LoVo (cell line): ENCODE data around the gene TSPYL4.
A peak's percentile ranks its signal among the peaks of the same experiment; 100 is the strongest.
"Not testable (repeated sequence)": the region's sequence is repeated elsewhere in the genome, so short reads cannot be mapped to it uniquely, and the experiment has no call there.

ENCODE experiments used
- DNase-seq: peaks from one replicate; pipeline ENCODE4 v3.0.0-alpha.2; 2016; ENCODE audit warnings: low spot score

Gene TSPYL4

DNA sequence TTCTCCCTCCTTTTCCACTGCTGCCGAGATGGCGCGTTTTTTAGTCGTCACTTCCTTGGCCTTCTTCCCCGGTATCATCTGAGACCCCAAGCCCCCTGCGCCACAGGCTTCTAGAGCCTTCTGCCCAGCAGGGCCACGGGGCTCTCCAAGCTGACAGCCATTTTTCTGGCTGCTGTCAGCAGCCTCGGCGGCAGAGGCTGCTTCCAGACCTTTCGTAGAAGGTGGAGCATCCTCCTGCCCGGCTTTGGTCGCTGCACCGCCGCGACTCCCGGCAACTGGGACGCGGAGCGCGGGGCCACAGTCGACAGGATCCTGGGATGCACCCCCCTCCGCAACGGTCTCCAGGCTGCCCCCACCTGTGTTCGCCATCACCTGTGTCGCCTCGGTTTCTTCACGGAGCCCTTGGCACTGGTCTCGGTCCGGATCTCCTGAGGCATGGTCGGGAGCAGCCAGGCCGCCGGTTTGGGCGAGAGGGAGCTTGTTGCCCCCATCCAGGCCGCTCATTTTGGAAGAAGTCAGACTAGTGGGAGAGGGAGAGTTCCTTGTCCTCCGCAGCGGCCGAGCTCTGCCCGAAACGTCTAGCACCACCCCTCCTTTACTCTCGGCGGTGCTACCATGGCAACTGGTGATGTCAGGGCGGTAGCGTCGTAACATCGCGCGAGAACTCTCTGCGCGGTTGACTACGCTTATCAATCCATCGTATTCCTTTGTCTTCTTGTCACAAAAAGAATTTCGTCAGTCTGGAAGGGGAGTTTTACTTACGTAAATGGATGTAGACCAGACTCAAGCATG is at the start of gene TSPYL4:
Gene TSPYL4 (minus strand): TSS at position 571 of the 792 bp plus-strand sequence. CDS start 67 bp downstream, at position 504.
- peak; percentile 89 for DNase-seq

DNA sequence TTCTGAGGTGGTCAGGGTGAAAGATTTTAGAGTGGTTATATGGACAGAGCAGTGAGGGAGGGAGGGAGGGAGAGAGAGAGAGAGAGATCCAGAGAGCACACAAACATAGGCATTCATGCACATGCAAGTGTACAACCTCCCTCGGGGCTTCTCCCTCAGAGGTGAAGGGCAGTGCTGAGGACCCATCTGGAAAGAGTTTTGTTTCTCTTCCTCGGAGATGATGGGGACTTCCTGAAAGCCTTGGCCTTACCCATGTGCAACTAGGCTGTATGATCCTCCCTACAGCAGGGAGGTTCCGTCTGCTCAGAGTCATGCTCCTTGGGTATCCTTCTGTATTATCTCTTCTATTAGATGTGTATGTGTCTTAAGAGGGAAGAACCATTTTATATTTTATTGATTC is 47.2 kb upstream of the TSPYL4 start:
- DNase-seq = no peak

DNA sequence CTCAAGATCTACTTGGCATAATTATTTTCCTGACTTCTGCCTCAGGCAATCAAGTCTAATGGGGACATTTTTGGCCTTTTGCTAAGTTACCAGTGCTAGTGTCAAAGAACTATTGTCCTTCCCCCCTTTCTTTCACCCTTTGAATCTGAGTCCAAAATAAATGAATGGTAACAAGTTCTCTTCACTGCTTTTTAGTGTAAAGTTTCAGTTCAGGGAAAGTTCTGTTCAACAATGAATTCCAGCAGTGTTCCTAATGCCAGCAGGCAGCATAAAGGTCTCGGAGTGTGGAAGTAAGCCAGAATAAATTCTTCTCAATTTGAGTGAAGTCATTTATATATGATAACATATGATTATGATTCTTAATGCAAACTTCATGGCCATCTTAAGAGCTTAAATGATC is 46.7 kb upstream of the TSPYL4 start:
- DNase-seq = no peak

DNA sequence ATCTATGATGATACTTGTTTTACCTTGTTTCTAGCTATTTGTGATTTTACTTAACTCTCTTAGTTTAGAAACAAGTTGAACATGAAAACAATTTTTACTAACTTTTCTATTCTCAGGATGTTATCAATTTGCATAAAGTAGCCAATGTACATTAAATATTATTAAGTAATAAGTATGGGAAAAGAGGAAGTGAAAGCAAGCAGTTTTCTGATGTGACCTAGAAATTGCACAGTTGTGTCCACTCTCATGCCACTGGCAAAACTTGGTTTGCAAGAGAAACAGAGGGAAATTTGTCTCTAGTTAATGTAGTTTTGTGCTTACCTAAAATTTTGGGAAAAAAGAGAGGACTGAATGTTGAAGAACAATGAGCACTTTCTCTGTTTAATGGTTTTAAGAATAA is 45.1 kb upstream of the TSPYL4 start:
- no peak for DNase-seq

DNA sequence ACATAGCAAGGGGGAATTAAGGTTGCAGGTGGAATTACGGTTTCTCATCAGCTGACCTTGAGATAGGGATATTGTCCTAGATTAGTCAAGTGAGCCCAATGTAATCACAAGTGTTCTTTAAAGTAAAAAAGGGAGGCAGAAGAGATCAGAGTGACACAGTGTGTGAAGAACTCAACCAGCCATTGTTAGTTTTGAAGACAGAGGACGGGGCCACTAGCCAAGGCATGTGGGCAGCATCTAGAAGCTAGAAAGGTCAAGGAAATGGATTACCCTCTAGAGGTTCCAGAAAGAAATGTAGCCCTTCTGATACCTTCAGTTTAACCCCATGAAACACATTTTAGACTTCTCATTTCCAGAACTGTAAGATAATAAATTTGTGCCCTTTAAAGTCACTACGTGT is 44.4 kb upstream of the TSPYL4 start:
- no peak for DNase-seq

DNA sequence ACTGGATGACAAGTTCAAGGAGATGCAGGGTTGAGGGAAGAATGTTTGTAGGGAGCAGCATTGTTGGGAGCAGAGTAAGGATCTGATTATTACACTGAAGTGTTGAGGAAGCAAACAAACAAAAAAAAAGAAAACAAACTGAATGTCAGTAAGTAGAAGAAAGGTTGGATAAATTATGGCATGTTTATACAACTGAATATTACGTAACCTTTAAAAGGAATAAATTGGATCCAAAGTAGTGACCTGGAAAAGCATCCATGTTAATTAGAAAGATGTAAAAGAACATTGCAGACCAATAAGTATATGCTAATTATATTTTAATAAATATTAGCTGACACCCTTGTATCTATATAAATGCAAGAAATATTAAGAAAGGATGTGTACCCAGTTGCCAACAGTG is 38.7 kb upstream of the TSPYL4 start:
- DNase-seq = no peak

DNA sequence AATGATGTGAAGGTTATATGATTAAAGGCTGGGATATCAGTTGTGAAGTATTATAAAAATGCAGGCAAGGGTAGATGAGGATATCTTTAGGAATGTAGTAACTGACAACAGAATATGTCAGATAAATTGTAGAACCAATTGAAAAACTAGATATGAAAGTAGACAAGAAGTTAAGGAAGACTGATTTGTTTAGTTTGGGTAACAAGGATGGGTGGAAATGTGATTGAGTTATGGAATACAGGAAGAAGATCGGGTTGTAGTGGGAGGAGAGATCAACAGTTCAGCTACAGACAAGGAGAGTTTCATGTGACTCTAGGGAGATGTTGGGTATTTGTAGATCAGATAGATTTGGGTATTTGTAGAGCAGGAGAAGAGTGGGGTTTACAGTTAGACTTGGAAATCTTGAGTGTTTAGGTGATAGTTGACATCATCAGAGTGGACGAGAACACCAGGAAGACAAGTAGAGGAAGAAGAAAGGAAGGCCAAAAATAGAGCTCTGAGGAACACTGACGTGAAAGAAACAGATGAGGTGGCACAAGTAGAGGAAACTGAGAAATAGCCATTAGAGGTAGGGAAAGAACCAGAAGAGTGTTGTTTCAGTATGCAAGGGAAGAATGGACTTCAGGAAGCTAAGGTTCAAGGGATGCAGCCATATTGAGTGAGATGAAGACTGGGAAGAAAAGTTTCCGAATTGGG is 38.0 kb upstream of the TSPYL4 start:
- no peak for DNase-seq

DNA sequence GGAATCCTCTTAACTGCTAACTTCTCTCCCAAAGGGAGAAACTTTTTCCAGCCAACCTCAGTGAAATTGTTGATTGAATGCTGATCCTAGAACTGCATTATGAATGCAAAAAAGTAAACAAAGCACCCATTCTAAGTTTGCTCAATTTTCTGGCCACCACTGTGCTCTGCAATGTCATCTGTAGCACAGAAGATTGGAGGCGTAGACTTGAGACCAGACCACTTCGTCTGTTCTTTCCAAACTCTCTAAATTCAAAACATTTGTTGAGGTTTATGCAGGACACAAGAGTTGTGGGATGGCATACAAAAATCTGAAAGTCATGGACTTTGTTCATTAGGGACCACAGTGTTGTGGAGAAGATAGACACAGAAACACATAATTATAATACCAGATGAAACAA is 36.9 kb upstream of the TSPYL4 start:
- no peak for DNase-seq

DNA sequence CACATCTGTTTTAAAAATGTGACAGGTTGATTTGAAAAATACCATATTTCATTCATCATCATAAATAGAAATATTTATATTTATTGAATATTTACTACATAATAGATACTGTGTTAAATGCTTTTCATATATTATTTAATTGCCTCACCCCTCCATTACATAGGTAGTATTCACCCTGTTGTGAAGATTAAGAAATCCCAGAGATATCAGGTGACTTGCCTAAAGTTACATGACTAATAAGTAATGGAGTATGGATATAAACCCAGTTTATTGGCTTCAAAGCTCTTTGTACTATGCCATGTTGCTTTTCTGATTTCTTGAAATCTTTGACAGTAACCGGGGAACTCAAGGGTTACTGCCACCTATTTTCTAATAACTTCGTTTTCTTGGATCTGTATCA is 36.0 kb upstream of the TSPYL4 start:
- no peak for DNase-seq

DNA sequence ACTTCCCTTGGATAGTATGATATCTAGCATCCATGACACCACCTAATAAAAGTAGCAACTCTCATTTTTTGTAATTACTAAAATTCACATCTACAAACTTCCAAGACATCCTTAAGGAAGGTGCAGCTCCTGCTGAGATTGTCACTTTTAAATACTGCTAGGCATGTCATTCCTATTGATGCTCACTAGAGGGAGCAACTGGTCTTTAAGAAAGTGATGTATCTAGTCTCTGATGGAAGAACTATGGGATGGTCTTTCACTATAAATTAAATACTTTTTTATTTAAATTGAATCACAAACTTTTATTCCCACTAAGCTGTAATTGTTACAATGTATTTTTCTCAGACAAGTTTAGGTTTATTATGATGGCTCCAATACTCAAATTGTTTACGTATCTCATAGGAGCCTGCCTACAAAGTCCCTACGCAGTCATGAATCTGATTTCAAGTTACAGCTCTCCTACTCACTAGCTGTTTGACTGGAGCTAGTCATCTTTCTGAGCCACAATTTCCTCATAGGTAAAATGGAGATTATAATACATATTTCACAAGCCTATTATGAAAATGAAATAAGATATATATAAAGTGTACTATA is 33.9 kb upstream of the TSPYL4 start:
- DNase-seq = peak; percentile 69

DNA sequence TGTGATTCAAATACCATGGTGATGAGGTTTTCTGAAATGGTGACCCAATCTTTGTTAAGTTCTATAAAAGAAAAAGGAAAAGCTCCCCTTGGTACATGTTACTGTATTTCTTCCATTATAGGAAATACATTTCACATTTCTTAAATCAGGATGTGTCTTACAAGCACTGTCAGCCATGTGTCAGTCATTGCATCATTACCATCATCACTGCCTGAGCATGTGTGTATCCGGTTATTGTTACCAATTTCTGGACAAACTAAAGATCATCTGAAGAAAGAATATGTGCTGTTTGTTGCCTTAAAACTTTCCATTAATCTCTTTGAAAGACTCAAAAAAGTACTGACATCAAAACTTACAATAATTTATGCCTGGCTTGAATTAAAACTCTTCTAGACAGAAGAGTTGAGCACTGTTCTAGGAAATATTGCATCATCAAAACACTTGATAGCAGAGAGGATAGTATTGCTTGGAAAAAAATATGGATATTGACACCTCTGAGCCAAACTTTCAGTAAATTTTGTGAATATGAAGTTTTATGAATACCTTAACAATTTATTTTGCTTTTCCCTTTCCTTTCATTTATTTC is 33.0 kb upstream of the TSPYL4 start:
- DNase-seq = no peak

DNA sequence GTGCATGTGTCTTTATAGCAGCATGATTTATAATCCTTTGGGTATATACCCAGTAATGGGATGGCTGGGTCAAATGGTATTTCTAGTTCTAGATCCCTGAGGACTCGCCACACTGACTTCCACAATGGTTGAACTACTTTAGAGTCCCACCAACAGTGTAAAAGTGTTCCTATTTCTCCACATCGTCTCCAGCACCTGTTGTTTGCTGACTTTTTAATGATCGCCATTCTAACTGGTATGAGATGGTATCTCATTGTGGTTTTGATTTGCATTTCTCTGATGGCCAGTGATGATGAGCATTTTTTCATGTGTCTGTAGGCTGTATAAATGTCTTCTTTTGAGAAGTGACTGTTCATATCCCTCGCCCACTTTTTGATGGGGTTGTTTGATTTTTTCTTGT is 31.1 kb upstream of the TSPYL4 start:
- not testable (repeated sequence) for DNase-seq

DNA sequence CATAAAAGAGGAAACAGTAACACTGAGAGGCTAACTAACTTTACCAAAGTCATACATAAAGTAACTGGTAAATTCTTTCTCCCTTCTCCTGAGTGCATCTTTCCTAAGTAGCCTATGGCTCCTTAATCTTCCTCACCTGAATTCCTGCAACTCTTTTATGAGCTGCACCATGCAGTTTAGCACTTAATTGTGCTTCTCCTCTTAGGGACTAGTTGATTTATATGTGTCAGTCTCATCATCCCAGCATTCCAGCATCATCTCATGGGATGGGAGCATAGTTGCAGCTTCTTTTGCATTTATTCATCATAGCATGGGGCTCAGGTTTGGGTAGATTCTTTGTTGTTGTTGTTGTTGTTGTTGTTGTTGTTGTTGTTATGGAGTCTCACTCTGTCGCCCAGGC is 29.3 kb upstream of the TSPYL4 start:
- no peak for DNase-seq

DNA sequence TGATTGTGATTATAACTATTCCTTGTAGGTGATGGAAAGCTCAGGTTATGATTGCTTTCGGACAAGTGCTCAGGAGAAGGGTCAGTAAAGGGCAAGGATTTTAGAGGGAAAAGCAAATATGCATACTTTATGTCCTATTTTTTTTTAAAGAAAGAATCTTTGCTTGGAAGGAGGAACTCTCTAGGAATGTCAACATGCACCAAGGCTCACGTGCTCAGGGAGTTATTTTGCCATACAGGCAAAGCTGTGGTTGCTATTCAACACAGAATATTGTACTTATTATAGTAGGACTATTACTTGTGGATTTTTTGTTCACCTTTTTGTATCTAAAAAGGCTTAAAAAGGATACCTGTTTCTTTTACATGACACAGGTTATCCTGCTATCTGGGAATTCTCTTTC is 28.8 kb upstream of the TSPYL4 start:
- DNase-seq = no peak

DNA sequence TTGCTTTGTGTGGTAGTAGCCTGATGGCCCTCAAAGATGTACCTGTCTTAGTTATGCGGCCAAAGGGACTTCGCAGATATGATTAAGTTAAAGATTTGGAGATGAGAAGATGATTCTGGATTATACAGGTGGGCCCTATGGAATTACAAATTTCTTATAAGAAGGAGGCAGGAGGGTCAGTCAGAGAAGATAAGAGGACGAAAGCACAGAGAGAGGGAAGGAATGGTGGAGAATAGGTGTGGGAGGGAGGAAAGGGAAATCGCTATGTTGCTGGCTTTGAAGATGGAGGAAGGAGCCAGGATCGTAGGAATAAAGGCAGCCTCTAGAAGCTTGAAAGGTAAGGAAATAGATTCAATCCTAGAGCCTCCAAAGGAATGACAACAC is 27.1 kb upstream of the TSPYL4 start:
- no peak for DNase-seq

DNA sequence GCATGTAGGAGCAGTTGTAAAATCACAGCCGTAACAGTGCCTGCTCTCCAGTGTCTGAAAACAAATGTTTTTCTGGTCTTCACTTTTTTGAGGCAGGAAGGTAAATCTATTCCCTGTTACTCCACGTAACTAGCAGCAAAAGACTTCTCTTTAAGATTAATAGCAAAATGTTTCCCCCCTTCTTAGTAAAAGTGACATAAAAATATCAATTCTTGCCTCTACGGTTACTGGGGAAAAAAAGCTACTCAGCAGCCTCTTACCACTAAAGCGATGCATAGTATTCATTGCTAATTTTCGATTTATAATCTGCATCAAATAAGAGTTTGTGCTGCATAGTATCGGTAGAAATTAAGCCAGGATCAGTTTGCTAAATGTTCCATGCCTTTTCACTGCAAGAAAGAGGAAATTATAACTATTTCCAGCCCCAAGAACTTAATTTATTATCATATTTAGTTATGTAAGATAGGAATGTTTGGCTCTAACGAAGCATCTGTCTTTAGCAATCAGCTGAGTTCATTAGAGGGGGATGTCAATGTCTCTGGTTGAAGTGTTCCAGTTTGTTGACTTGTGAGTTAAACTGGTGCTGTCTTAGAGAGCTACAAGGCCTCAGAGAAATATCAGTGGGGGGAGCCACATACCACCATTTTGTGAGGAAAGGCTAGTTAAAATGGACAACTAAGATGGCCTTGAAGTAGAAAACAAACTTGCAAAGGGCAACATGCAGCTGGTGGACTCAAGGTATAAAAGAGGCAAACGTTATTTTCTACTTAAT is 26.5 kb upstream of the TSPYL4 start:
- DNase-seq = peak; percentile 27

DNA sequence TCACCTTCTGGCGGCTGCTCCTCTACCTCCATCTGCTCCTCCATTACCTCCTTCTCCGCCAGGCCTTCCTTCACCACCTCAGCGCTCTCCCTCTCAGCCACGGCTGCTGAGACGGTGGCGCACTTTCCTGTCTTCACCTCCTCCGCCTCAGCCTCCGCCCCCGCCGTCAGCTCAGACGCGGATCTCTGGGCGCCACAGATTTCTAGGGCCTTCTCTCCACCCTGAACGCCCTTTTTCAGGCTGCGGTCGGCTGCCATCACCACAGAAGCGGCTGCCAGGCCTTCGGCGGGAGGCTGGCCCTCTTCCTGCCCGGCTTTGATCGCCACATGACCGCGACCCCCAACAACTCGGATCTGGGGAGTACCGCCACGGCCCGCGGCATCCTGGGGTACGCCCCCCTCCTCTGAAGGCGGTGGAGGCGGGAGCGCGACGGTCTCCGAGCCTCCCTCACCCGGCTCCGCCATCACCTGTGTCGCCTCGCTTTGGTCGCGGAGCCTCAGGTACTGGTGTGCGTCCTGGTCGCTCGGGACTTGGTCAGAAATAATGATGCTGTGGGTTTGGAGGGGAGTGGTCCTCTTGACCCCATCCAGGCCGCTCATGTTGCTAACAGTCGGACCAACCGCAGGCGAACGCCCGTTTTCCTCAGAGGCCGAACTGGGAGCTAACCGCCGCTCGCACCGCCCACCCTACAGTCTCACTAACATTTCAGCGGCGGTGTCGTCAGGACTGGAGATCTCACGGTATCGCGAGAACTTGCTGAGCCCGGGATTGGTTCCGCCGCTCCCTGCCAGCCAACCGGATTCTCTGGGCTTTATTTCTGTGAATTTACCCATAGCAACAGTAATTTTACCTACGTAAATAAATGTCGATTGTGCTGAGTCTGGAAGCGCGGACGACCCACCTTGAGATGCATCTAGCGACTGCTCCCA is 25.6 kb upstream of the TSPYL4 start, which contains the start of gene TSPYL1:
Gene TSPYL1 (minus strand): TSS at position 699 of the 929 bp plus-strand sequence. CDS start 100 bp downstream, at position 599.
- DNase-seq = peak; percentile 97

DNA sequence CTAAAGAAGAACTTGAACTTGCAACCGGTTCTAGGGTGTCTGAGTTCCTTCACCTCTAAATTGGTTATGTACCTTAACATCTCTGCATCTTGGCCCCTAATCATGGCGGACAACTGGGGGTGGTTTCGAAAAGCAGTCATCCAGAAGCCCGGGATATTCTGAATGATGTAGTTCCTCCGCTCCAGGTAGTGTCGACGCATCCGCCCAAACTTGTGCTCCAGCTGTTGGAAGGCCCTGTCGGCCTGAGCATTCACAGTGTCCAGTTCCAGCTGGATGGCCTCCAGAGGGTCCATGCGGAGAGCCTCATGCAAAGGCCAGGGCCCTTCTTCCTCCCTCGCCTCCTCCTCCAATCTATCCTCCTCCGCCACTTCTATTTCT is 25.0 kb upstream of the TSPYL4 start:
- DNase-seq = no peak

DNA sequence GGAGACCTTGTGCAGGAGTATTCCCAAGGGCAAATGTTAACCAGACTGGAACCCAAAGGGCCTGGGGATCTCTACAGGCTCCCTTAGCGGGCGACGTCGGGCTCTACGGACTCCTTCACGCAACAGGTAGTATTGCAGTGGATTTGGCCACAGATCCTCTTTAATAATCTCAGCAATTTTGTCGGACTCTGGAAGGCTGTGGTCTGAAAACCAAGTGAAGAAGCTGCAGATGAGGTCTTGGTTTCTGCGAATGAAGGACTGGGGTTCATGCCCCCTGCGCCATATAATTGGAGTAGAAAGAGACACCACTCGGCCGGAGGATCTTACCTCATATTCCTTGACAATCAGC is 24.6 kb upstream of the TSPYL4 start:
- no peak for DNase-seq

DNA sequence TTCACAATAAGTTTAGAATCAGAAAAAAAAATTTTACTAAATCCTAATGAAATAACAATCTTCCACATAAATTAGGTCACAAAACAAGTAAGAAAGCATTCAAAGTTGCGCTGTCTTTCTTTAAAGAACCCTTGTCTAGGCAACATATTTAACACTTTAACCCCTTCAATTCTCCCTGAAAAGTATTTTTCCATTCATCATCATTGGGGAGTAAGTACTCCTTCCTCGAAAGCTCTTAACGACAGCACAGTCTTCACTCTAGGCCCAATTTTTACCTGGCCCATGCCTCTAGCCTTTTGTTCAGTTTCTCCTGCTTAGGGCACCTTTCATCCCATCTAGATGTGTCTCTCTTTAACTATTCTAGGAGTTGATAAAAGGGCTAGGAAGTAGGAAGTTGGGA is 23.2 kb upstream of the TSPYL4 start:
- no peak for DNase-seq

DNA sequence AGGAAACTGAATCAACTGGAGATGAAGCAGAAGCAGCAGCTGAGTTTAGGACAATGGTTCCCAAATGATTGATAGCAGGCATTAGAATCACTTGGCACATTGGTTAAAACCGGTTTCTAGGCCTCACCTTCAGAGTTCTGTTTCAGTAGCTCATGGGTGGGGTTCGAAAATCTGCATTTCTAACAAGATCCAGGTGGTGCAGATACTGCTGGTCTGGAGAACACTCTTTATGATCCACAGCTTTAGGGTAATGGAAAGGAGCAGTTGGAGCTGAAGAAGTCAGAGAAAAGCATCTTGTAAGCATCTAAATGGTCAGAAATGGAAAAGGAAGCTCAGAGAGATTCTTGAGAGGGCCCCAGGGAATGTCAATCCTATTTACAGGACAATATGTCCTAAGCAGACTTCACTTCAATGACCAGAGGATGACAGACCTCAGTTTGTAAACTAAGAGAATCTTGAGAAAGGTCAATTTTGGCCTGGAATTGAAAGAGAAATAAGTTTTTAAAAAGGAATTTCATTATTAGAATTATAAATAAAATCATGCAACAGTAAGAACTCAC is 17.4 kb upstream of the TSPYL4 start:
- no peak for DNase-seq
